ENCODE results near the gene TRMT1L.

The TRMT1L gene

DNA sequence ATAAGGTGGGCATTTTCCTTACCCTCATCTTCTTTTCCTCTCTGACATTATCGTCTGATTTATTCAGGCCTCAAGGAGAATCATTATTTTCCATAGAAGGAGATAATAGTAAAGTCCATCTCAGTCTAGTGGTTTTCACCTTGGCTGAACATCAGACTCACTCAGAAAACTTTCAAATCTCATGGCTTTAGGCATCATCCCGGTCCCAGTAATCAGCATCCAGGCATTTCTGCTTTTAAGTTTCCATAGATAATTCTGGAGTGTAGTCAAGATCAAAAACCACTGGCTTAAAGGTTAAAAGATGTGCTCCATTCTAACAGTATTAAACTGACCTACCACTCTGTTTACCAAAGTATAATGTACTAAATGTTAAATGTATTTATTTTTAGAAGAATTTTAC, 62.0 kb downstream of the TRMT1L start:
- TF ChIP-seq, protein P1, sequence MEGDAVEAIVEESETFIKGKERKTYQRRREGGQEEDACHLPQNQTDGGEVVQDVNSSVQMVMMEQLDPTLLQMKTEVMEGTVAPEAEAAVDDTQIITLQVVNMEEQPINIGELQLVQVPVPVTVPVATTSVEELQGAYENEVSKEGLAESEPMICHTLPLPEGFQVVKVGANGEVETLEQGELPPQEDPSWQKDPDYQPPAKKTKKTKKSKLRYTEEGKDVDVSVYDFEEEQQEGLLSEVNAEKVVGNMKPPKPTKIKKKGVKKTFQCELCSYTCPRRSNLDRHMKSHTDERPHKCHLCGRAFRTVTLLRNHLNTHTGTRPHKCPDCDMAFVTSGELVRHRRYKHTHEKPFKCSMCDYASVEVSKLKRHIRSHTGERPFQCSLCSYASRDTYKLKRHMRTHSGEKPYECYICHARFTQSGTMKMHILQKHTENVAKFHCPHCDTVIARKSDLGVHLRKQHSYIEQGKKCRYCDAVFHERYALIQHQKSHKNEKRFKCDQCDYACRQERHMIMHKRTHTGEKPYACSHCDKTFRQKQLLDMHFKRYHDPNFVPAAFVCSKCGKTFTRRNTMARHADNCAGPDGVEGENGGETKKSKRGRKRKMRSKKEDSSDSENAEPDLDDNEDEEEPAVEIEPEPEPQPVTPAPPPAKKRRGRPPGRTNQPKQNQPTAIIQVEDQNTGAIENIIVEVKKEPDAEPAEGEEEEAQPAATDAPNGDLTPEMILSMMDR (IDR thresholded peaks at IDR 0.05; ENCODE audit: low read depth, low read length): no peak
- H3K4me3 ChIP-seq (ENCODE audit: low read depth, low read length): no peak overlapping the region

DNA sequence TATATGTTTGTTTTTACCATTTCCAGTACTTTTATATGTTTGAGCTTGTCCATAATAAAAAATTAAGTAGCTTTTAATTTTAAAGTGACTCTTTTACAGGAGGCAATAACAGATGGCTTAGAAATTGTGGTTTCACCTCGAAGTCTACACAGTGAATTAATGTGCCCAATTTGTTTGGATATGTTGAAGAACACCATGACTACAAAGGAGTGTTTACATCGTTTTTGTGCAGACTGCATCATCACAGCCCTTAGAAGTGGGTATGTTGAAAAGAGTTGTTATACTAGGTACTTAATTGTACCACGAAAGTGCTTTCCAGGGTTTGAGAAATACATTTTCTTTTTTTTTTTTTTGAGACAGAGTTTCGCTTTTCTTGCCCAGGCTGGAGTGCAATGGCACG, 65.3 kb downstream of the TRMT1L start:
- TF ChIP-seq, protein P1 (IDR thresholded peaks at IDR 0.05; ENCODE audit: low read depth, low read length): no peak
- H3K4me3 ChIP-seq (ENCODE audit: low read depth, low read length): no peak overlapping the region

- H3K4me3 ChIP-seq (ENCODE audit: low read depth, low read length): no peak overlapping the region
- TF ChIP-seq, protein P1 (IDR thresholded peaks at IDR 0.05; ENCODE audit: low read depth, low read length): no peak
These were observed 69.0 kb downstream of the TRMT1L start for GRCh38 chr1:185087746-185088145.

DNA sequence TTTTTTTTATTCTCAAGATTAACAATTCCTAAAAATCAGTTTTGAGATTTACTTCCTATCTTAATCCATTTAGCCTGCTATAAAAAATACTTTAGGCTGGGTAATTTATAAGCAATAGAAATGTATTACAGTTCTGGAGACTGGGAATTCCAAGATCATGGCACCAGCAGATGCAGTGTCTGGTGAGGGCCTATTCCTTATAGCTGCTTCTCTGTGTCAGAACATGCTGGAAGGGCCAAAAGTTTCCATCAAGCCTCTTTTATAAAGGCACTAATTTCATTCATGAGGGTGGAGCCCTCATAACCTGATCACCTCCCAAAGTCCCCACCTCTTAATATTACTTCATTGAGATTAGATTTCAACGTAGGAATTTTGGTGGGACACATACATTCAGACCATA, 69.7 kb downstream of the TRMT1L start:
- TF ChIP-seq, protein P1 (IDR thresholded peaks at IDR 0.05; ENCODE audit: low read depth, low read length): no peak
- no peak overlapping the region for H3K4me3 ChIP-seq (ENCODE audit: low read depth, low read length)

DNA sequence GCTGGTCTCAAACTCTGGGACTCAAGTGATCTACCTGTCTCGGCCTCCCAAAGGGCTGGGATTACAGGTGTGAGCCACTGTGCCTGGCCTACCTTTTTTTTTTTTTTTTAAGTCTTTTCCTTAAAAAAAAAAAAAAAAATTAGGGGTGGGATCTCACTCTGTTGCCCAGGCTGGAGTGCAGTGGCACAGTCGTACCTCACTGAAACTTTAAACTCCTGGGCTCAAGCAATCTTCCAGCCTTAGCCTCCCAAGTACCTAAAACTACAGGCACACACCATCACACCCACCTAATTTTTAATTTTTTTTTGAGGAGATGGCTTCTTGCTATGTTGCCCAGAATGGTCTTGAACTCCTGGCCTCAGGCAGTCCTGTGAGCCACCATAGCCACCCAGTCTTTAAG, 72.9 kb downstream of the TRMT1L start:
- TF ChIP-seq, protein P1 (IDR thresholded peaks at IDR 0.05; ENCODE audit: low read depth, low read length): no peak

DNA sequence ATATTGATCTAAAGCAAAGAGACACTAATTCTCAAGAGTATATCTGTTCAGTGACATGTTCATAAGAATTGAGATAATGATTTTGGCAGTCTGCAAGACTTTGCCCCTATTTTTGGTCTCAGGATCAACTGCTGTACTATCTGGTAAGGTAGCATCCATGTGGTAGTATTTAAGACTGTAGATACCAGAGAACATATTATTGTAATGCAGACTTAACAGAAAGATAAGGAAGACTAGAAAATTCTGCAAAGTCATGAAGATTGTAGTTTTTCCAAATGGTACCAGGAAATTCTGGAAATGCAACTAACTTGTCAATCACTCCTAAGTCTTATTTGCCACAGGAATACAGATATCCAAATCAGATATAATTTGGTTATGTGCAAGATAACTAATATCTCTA, 76.3 kb downstream of the TRMT1L start:
- TF ChIP-seq, protein P1 (IDR thresholded peaks at IDR 0.05; ENCODE audit: low read depth, low read length): no peak
- H3K4me3 ChIP-seq (ENCODE audit: low read depth, low read length): no peak overlapping the region

More for the DNA sequence above, 72.9 kb downstream of the TRMT1L start:
- H3K4me3 ChIP-seq (ENCODE audit: low read depth, low read length): no peak overlapping the region

- H3K4me3 ChIP-seq (ENCODE audit: low read depth, low read length): no peak overlapping the region
- TF ChIP-seq, protein P1 (IDR thresholded peaks at IDR 0.05; ENCODE audit: low read depth, low read length): no peak
These were observed 79.4 kb downstream of the TRMT1L start for GRCh38 chr1:185077374-185077773.

All from WI38 (cell line).